Measurements from ENCODE around the gene GLB1L3.
"Not testable (repeated sequence)": the region's sequence is repeated elsewhere in the genome, so short reads cannot be mapped to it uniquely, and the experiment has no call there.

The GLB1L3 gene

GRCh38 chr11:134250675-134251074 lies 25.5 kb upstream of the GLB1L3 start:
- no peak for DNase-seq (ENCODE audit: low read depth)

DNA sequence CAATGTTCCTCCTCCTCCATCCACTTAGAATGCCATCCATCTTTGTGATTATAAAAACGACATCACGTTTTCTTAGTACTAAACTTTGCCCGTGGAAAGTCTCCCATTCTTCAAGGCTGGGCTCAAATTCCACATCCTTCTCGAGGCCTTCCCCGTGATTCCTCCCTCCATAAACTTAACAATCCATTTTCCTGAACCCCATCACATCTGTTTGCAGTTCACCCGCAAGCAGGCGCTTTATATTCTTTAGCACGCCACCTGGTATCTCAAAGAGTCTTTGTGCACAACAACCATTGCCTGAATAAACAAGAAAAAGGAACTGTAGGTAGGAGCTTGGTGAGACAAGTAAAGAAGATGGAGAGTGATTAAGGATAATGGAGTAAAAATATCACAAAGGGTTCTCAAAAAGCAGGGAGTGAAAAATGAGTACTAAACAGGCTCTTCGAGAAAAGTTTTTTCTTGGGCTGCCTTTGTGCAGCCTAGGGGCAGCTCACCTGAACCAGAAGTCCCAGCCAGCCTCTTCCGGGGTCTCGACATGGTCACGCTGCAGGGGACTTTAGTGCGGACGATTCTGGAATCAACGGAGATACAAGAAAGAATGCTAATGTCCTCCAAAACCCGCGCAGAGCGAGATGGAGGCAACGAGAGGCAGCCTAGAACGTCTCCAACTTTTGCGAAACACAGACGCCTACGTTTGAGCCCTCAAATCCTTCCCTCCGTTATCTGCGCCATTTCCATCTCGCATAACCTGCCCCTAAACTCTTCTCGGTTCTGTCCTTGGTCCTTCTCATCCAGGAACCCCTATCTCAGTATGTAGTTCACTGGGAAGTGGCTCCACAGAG lies 23.6 kb upstream of the GLB1L3 start:
- no peak for DNase-seq (ENCODE audit: low read depth)

GRCh38 chr11:134253188-134253993 lies 22.8 kb upstream of the GLB1L3 start, which contains the start of the genes ACAD8 and THYN1:
ACAD8 (plus strand) TSS chr11:134253568; CDS start chr11:134253601, 33 bp downstream.
THYN1 (minus strand) TSS chr11:134253352; CDS start chr11:134252882, 470 bp downstream.
- peak; percentile 94 for DNase-seq (ENCODE audit: low read depth)

GRCh38 chr11:134254433-134255183 lies 21.6 kb upstream of the GLB1L3 start:
- no peak for DNase-seq (ENCODE audit: low read depth)

DNA sequence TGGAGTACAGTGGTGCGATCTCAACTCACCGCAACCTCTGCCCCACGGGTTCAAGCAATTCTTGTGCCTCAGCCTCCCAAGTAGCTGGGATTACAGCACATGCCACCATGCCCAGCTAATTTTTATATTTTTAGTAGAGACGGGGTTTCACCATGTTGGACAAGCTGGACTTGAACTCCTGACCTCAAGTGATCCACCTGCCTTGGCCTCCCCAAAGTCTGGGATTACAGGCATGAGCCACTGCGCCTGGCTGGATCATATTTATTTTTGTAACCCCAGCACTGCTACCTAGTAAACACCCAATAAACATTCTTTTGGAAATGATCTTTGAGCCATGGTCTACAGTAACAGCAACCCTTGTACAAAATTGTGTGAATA lies 21.0 kb upstream of the GLB1L3 start:
- not testable (repeated sequence) for DNase-seq (ENCODE audit: low read depth)

- no peak for DNase-seq (ENCODE audit: low read depth)
Measured at GRCh38 chr11:134257101-134257500, 19.1 kb upstream of the GLB1L3 start.

DNA sequence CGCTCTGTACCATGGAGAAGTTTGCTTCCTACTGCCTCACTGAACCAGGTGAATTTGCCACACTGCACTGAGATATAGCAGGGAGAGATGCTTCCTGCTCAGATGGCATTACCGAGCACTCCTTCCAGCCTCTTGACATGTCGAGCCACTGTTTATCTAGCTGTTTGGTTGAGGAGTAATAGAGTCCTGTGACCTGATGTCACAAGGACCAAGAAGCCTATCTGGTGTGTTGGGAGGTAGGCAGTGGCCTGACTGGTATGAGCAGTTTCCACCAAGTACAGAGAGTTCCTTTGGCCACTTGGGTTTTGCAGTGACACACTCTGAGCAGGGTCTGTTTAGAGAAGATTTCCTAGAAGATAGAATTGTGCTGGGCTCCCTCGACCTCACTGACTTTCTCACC lies 17.6 kb upstream of the GLB1L3 start:
- DNase-seq (ENCODE audit: low read depth), result no peak

DNA sequence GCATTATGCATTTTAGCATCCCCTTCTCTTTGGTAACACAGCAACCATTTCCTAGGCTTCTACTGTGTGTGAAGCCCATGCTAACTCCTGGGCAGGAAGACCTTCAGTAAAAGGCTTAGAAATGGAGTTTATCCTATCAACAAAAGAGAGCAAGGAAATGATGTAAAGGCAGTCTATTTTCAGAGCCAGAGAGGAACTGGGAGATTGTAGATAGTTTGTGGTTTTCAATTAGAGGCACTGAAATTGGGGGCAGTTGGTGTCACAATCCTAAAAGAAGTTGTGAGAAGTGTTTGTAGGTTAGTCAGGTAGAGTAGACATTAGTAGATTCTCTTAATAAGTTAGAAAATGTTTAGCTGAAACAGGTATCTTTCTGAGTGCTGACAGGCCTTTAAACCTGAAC lies 15.7 kb upstream of the GLB1L3 start:
- no peak for DNase-seq (ENCODE audit: low read depth)

DNA sequence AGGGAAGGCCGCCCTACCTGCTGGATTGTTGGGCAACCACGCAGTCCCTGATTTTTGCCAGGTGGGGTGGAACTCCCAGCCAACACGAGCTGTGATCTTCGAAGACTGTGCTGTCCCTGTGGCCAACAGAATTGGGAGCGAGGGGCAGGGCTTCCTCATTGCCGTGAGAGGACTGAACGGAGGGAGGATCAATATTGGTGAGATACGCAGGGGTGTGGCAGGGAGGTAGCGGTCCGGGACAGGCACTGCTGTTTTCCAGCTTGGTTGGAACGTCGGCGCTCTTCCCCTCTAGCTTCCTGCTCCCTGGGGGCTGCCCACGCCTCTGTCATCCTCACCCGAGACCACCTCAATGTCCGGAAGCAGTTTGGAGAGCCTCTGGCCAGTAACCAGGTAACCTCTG lies 15.2 kb upstream of the GLB1L3 start:
- DNase-seq (ENCODE audit: low read depth), result no peak

DNA sequence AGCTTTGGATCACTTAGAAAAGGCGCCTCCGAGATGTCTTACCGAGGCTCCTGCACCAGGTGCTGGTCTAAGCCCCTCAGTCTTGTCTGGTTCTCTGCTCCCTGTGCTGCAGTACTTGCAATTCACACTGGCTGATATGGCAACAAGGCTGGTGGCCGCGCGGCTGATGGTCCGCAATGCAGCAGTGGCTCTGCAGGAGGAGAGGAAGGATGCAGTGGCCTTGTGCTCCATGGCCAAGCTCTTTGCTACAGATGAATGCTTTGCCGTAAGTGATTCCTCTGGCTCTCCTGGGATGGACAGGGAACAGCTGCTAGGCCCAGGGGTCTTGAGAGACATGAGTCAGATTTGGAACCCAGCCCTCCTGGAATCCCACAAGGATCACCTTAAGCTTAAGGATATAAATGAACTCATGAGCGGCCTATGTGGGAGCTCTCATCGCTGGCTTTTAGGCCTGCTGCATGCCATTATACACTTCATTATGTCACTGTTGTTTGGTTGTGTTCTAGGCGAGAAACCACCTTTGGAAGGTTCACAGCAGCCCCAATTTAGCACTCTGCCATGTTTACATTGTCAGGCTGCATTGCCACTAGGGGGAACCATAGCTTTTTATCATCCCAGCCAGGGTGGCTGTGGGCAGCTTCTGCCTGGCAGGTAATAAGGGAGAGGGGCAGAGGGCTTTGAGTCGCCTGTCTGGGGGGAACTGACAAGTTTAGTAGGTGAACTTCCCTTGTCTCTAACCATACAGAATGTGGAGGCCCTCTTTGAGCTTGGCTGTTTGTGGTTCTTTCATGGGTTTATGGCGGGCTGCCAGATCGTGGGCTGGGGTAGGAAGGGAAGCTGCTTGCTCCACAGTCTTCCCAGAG lies 14.3 kb upstream of the GLB1L3 start:
- DNase-seq (ENCODE audit: low read depth), result no peak

GRCh38 chr11:134264966-134265764 lies 11.0 kb upstream of the GLB1L3 start:
- no peak for DNase-seq (ENCODE audit: low read depth)

GRCh38 chr11:134266440-134266839 lies 9.7 kb upstream of the GLB1L3 start:
- no peak for DNase-seq (ENCODE audit: low read depth)

DNA sequence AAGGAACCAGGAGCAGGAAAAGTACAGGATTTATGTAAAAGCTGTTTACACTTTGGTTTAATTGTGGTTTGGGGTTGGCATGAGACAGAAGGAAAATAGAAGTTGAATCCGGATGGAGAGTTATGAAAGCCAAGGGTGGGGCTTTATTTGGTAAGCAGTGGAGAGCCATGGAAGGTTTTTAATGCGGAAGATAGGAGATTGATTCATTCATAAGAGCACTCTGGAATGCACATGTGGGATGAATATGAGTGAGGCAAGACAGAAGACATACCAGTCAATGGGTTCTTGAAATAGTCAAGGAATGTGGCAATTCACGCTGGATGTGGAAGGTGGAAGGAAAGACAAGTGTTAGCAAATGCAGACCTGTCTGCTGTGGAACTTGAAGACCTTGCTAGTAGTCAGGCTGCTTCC lies 9.3 kb upstream of the GLB1L3 start:
- DNase-seq (ENCODE audit: low read depth), result no peak

GRCh38 chr11:134267461-134267860 lies 8.7 kb upstream of the GLB1L3 start:
- no peak for DNase-seq (ENCODE audit: low read depth)

- DNase-seq (ENCODE audit: low read depth), result no peak
Measured at GRCh38 chr11:134267966-134268365, 8.2 kb upstream of the GLB1L3 start.

DNA sequence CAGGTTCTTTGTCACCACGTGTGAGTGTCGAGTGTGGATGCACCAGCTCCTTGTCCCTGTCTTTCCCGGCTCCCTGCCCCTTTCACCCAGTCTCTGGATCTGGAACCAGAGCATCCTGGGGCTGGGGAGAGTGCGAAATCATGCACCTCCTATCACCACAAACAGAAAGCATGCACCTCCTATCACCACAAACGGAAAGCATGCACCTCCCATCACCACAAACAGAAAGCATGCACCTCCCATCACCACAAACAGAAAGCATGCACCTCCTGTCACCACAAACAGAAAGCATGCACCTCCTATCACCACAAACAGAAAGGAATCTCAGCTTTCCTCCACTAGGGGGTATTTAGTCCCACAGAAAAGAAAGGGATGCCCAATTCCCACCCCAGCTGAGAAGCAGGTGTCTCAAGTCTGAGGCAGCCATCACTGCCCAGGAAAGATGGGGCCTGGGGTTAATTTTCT lies 5.9 kb upstream of the GLB1L3 start:
- no peak for DNase-seq (ENCODE audit: low read depth)

DNA sequence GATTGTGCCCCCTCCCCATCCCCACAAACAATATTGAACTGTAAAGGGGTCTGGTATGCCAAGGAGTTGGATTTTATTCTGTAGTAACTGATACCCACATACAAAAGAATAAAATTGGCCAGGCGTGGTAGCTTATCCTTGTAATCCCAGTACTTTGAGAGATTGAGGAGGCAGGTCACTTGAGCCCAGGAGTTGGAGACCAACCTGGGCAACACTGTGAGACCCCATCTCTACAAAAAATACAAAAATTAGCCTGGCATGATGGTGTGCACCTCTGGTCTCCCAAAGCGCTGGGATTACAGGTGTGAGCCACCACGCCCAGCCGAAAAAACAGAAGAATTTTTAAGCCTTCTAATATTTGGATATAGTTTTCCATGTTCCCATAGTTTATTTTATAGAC lies 4.2 kb upstream of the GLB1L3 start:
- no peak for DNase-seq (ENCODE audit: low read depth)

DNA sequence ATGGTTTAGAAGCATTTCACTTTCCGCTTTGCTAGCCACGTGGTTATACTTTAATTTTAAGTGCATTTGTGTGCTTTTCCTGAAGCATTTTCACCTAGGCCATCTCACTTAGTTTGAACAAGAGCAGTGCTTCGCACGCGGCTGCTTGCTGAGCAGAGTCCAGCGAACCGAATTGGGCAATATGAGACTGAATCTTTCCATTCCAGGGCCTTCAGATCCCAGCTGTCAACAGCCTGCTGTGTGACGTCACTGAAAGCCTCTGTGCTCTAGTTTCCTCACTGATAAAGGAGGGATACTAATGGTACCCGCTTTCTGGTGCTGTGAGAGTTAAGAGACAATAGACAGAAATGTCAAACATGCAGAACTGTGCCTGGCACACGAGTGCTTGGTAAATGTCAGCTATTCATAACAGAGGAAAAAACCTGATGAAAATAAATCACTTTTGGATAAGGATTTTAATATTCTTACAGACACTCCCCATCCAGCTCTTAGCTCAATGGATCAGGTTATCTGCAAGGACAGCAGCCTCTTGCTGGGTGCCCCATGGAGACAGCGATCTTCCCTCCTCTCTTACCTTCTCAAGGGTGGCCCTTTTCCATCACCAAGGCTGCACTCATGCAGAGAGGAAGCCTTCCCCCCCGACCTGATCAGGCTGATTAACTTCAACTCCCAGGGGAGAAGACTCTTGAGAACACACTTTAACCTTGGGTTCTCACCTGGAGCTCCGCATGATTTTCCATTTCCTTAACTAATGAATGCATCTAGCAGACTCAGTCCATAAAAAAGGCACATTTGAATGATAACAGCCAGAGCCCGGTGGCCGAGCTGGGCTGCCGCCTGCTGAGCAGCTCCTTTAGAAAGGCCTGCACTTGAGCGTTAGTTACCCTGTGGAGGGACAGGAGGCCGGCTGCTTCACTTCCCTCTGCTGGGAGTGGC lies 3.5 kb upstream of the GLB1L3 start:
- no peak for DNase-seq (ENCODE audit: low read depth)

- DNase-seq (ENCODE audit: low read depth), result no peak
Measured at GRCh38 chr11:134273317-134273712, 2.9 kb upstream of the GLB1L3 start.

Measured in stimulated activated CD4-positive, alpha-beta T cell treated with anti-CD3 and anti-CD28 coated beads, Interleukin-2, amount 100 ng/mL, for 4 hours (primary cell).